GM23248 (cell line): ENCODE measurements around the gene PARL. TPM values are rescaled to one million over a fixed set of nuclear protein-coding genes. Genes with fewer than 3 reads are reported as not detected.

Source experiments
- DNase-seq: peaks from one replicate; pipeline ENCODE4 v3.0.0-alpha.2; 2015
- H2AFZ ChIP-seq: fragments of 200-600 bp; sonication (generic); 2 replicates; pipeline ENCODE4 v1.6.1; 2016; ENCODE audit warnings: antibody characterized with exemption
- H3F3A ChIP-seq: fragments of 200-600 bp; sonication (generic); 2 replicates; pipeline ENCODE4 v1.6.1; 2016; ENCODE audit warnings: mild to moderate bottlenecking, antibody characterized with exemption, mixed run types; ENCODE audit not compliant: insufficient read depth
- H3K27ac ChIP-seq: fragments of 200-600 bp; sonication (generic); 2 replicates; pipeline ENCODE4 v1.5.1; 2016; ENCODE audit warnings: mild to moderate bottlenecking
- H3K27me3 ChIP-seq: fragments of 200-600 bp; sonication (generic); replicated peaks from 2 replicates; pipeline ENCODE4 v1.6.1; 2016; ENCODE audit warnings: mild to moderate bottlenecking; ENCODE audit not compliant: insufficient read depth
- H3K36me3 ChIP-seq: fragments of 200-600 bp; sonication (generic); 2 replicates; pipeline ENCODE4 v1.6.1; 2016; ENCODE audit warnings: low read depth, mild to moderate bottlenecking
- H3K4me1 ChIP-seq: fragments of 200-600 bp; sonication (generic); 2 replicates; pipeline ENCODE4 v1.6.1; 2016; ENCODE audit warnings: mild to moderate bottlenecking; ENCODE audit not compliant: insufficient read depth
- H3K4me2 ChIP-seq: fragments of 200-600 bp; sonication (generic); one replicate; pipeline ENCODE4 v1.6.1; 2016; ENCODE audit warnings: mild to moderate bottlenecking; ENCODE audit not compliant: unreplicated experiment
- H3K4me3 ChIP-seq: fragments of 200-600 bp; sonication (generic); 2 replicates; pipeline ENCODE4 v1.5.1; 2016; ENCODE audit warnings: mild to moderate bottlenecking
- H3K79me2 ChIP-seq: fragments of 200-600 bp; sonication (generic); 2 replicates; pipeline ENCODE4 v1.6.1; 2016; ENCODE audit warnings: mild to moderate bottlenecking; ENCODE audit not compliant: insufficient read depth
- H3K9ac ChIP-seq: fragments of 200-600 bp; sonication (generic); 2 replicates; pipeline ENCODE4 v1.6.1; 2016; ENCODE audit warnings: mild to moderate bottlenecking
- H3K9me2 ChIP-seq: fragments of 200-600 bp; sonication (generic); 2 replicates; pipeline ENCODE4 v1.6.1; 2016; ENCODE audit warnings: mixed run types, mild to moderate bottlenecking, moderate library complexity; ENCODE audit not compliant: insufficient read depth
- H3K9me3 ChIP-seq: fragments of 200-600 bp; sonication (generic); one replicate; pipeline ENCODE4 v1.6.1; 2017; ENCODE audit warnings: low read depth
- H4K20me1 ChIP-seq: fragments of 200-600 bp; sonication (generic); 2 replicates; pipeline ENCODE4 v1.6.0; 2016; ENCODE audit not compliant: insufficient read depth
- EZH2 ChIP-seq: fragments of 200-600 bp; sonication (generic); IDR thresholded peaks from 2 replicates; pipeline ENCODE4 v1.6.1; 2018; ENCODE audit warnings: antibody characterized with exemption, mild to moderate bottlenecking; ENCODE audit not compliant: insufficient read depth, poor library complexity, severe bottlenecking
- EZH2phosphoT487 ChIP-seq: fragments of 200-600 bp; sonication (generic); IDR thresholded peaks from 2 replicates; pipeline ENCODE4 v1.6.1; 2018; ENCODE audit warnings: antibody characterized with exemption, moderate library complexity, mild to moderate bottlenecking, low read depth; ENCODE audit not compliant: insufficient read depth
- WGBS, 2 experiments: methylation state at CpG; one replicate each; pipeline ENCODE4 v1.1.6; 2015 to 2017; ENCODE audit warnings: low lambda C conversion rate in 2 of 2, low coverage in 1 of 2; ENCODE audit errors: missing lambda C conversion rate in 2 of 2; 5-methylcytosine and 5-hydroxymethylcytosine counted together
- in situ Hi-C: fragments of 300-500 bp; cut with MboI; formaldehyde crosslinking; loops from 2 replicates; pipeline ENCODE4 v1.15.0; 2020
- polyA plus RNA-seq: library from polyadenylated mRNA; unstranded; fragments of >200 nt; fragmentation: Nextera tagmentation; extraction: Ambion mirVana; gene quantifications from 2 replicates; pipeline ENCODE4 v1.2.1, GENCODE V29; 2016
- total RNA-seq: library from RNA; depleted of rRNA; stranded (reverse); fragments of >200 nt; shearing (Covaris generic); gene quantifications from 2 replicates; pipeline ENCODE4 v1.2.3, GENCODE V29; 2014

The PARL gene
- total and polyA plus RNA-seq, 2 experiments from 2014 or later, result 35.9 to 61.7 TPM

DNA sequence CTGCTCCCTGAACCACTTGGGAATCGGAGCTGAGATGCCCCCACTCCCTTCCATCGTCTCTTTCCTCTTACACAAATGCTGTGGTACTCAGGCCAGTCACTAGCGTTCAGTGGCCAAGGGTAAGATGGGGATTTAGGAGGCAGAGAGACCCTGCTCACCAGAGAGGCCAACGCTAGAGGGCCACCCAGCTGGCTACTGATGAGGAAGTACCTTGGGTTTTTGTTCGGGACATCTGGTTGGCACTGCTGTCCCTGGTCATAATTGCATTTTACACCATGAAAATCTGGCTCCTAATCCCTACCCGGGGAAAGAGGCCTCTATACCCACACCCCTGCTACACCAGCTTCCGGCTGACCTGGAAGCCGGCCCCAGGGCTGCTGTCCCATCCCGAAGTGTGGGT, 67.0 kb downstream of the PARL start:
- Histone ChIP-seq H3K4me3 (no peak overlapping the region), H3K27ac (no peak overlapping the region), H2AFZ (no peak overlapping the region), H3K36me3 (no peaks in the 10 kb centered on the region), H4K20me1 (no peaks in the 10 kb centered on the region), H3K27me3 (no peaks in the 10 kb centered on the region), H3K4me2 (no peak overlapping the region), H3F3A (no peaks in the 10 kb centered on the region), H3K79me2 (no peaks in the 10 kb centered on the region), H3K4me1 (no peaks in the 10 kb centered on the region), H3K9ac (no peak overlapping the region), H3K9me2 (no peaks in the 10 kb centered on the region), H3K9me3 (no peaks in the 10 kb centered on the region)
- 94 to 95% methylated on average over 9 of the region's 9 CpGs for WGBS, 2 experiments
- in situ Hi-C loops, result no loop called here
- DNase-seq, result no peak
- TF ChIP-seq EZH2 (no peak), EZH2phosphoT487 (no peak)

DNA sequence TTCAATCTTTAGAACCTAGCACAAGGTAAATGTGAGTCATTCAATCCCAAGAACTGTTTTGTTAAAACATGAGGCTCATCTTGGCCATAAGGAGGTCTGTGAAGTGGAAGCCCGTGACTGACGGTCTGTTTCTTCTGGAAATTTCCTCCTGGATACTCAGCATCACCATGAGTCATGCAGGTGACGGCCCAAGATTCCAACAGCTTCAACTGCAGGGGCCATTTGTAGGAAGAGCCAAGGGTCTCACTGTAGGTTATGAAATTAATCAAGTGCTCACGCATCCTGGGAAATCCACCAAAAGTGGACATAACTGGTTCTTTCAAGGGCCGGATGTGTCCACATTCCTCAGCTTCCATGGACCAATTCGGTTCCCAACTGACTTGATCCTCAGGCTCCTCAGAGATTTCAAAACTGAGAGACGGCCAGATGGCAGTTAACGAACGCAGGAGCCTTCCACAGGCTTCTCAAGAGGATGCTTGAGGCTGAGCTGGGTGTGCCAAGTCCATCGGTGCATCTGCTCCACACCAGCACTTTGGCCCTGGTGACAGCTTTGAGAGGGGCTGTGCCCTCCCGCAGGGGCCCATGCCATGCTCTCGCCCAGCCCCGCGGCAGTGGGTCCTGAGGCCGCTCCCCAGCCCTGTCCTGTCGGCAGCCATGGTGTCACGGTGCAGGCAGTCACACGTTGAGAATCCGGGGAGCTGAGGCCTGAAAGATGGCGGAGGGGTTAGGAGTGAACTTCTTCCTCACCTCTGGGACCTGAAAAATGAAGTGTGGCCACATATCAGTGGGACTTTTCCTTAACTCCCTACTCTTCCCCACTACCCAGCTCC, 67.8 kb downstream of the PARL start:
- WGBS, 2 experiments, result 90 to 91% methylated on average over 20 of the region's 20 CpGs
- H3K9me3 ChIP-seq, result no peaks in the 10 kb centered on the region
- H3K9me2 ChIP-seq, result no peaks in the 10 kb centered on the region
- H3K36me3 ChIP-seq, result peaks cover 3% of the 10 kb centered on the region; the same call in 1 of the 2 replicates
- H3K79me2 ChIP-seq, result no peaks in the 10 kb centered on the region
- no peak overlapping the region for H3K4me2 ChIP-seq
- no peak overlapping the region for H3K27ac ChIP-seq
- H3K4me1 ChIP-seq, result no peaks in the 10 kb centered on the region
- no peaks in the 10 kb centered on the region for H4K20me1 ChIP-seq
- in situ Hi-C loops, result no loop called here
- H2AFZ ChIP-seq, result no peak overlapping the region
- no peak for DNase-seq
- H3K4me3 ChIP-seq, result no peak overlapping the region
- H3F3A ChIP-seq, result no peaks in the 10 kb centered on the region
- no peak for TF ChIP-seq EZH2phosphoT487
- no peak for TF ChIP-seq EZH2
- no peaks in the 10 kb centered on the region for H3K27me3 ChIP-seq
- H3K9ac ChIP-seq, result no peak overlapping the region

DNA sequence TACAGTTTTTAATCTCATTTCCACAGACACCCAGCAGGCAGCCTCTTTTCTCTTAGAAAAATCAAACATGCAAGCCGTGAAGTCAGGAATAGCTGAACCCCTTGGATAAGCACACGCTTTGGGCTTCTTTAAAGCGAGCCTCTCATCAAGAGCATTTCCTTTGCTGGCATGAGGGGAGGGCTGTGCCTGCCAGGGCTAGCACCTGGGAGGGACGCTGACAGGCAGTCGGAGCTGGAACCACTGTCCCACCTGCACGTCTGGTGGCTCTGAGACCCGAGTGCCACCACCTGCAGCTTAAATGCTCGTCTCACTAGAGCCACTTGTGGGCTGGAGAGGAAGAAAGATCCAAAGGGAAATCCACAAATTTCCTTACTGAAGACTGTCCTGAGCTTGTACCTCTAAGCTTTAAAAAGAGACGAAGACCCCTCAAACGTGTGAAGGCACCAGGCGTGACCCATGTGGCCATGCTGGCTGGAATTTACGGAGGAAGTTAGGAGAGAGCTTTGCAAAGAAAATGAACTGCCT, 68.7 kb downstream of the PARL start:
- in situ Hi-C loops, result no loop called here
- Histone ChIP-seq H2AFZ (no peak overlapping the region), H3K9me2 (no peaks in the 10 kb centered on the region), H3K4me3 (no peak overlapping the region), H4K20me1 (no peaks in the 10 kb centered on the region), H3K9me3 (no peaks in the 10 kb centered on the region), H3K27me3 (no peaks in the 10 kb centered on the region), H3K4me2 (no peak overlapping the region), H3F3A (no peaks in the 10 kb centered on the region), H3K4me1 (no peaks in the 10 kb centered on the region), H3K79me2 (no peaks in the 10 kb centered on the region), H3K9ac (no peak overlapping the region), H3K27ac (no peak overlapping the region), H3K36me3 (peaks cover 3% of the 10 kb centered on the region; the same call in 1 of the 2 replicates)
- WGBS, 2 experiments, result 81 to 86% methylated on average over 12 of the region's 12 CpGs
- DNase-seq, result no peak
- TF ChIP-seq EZH2, result no peak
- no peak for TF ChIP-seq EZH2phosphoT487

DNA sequence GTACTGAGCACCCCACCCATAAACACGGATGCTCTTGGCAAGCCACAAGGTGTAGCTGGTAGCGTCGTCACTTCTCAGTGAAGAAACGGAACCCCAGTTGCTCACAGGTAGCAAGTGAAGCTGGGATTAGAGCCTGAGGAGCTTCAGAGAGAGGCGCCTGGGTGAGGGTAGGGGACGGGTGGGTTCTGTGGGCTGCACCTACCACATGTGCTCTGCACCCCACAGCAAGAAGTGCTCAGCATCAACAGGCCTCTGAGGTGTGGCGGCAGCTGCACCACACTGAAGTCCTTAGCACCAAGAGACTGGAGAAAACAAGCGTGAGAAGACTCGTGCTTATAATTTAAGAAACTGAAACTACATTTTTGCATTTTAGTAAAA, 69.1 kb downstream of the PARL start:
- no peak overlapping the region for H3K27ac ChIP-seq
- no peaks in the 10 kb centered on the region for H3K9me3 ChIP-seq
- in situ Hi-C loops, result no loop called here
- no peaks in the 10 kb centered on the region for H3K79me2 ChIP-seq
- TF ChIP-seq EZH2, result no peak
- TF ChIP-seq EZH2phosphoT487, result no peak
- no peaks in the 10 kb centered on the region for H3K4me1 ChIP-seq
- no peak overlapping the region for H3K9ac ChIP-seq
- 72 to 73% methylated on average over 9 of the region's 9 CpGs for WGBS, 2 experiments
- peaks cover 3% of the 10 kb centered on the region; the same call in 1 of the 2 replicates for H3K36me3 ChIP-seq
- no peaks in the 10 kb centered on the region for H3K27me3 ChIP-seq
- H3F3A ChIP-seq, result no peaks in the 10 kb centered on the region
- no peak overlapping the region for H3K4me3 ChIP-seq
- H3K9me2 ChIP-seq, result no peaks in the 10 kb centered on the region
- H3K4me2 ChIP-seq, result no peak overlapping the region
- H2AFZ ChIP-seq, result no peak overlapping the region
- no peaks in the 10 kb centered on the region for H4K20me1 ChIP-seq
- no peak for DNase-seq
